Middle frontal gyrus (tissue), 1 donor: ENCODE results near the gene KIDINS220.
A peak's percentile ranks its signal among the peaks of the same experiment; 100 is the strongest.
"Not testable (repeated sequence)": the region's sequence is repeated elsewhere in the genome, so short reads cannot be mapped to it uniquely, and the experiment has no call there.

ENCODE experiments used
- DNase-seq: peaks from one replicate; pipeline ENCODE4 v3.0.0-alpha.2; 2015; ENCODE audit warnings: low spot score; ENCODE audit errors: extremely low spot score

Gene KIDINS220

GRCh38 chr2:8754106-8754776 is 83.2 kb downstream of the KIDINS220 start:
- peak; percentile 86 for DNase-seq

GRCh38 chr2:8753609-8754008 is 83.8 kb downstream of the KIDINS220 start:
- no peak for DNase-seq

GRCh38 chr2:8752385-8752784 is 85.0 kb downstream of the KIDINS220 start:
- no peak for DNase-seq

- no peak for DNase-seq
Measured at GRCh38 chr2:8750221-8750620, 87.2 kb downstream of the KIDINS220 start.

GRCh38 chr2:8743261-8743660 is 94.2 kb downstream of the KIDINS220 start:
- DNase-seq, result no peak

- DNase-seq, result no peak
Measured at GRCh38 chr2:8740136-8740535, 97.3 kb downstream of the KIDINS220 start.

GRCh38 chr2:8737571-8738175 is 99.7 kb downstream of the KIDINS220 start:
- DNase-seq, result no peak

GRCh38 chr2:8732601-8733000 is 104.8 kb downstream of the KIDINS220 start:
- DNase-seq, result no peak

- DNase-seq, result no peak
Measured at GRCh38 chr2:8729939-8730338, 107.5 kb downstream of the KIDINS220 start.

- not testable (repeated sequence) for DNase-seq
Measured at GRCh38 chr2:8729101-8729500, 108.3 kb downstream of the KIDINS220 start.

- no peak for DNase-seq
Measured at GRCh38 chr2:8728305-8729015, 109.0 kb downstream of the KIDINS220 start.

- no peak for DNase-seq
Measured at GRCh38 chr2:8725838-8726237, 111.6 kb downstream of the KIDINS220 start.

GRCh38 chr2:8722986-8723385 is 114.4 kb downstream of the KIDINS220 start:
- no peak for DNase-seq

- DNase-seq, result no peak
Measured at GRCh38 chr2:8721410-8721809, 116.0 kb downstream of the KIDINS220 start.

- DNase-seq, result no peak
Measured at GRCh38 chr2:8720741-8721140, 116.7 kb downstream of the KIDINS220 start.

GRCh38 chr2:8719528-8719927 is 117.9 kb downstream of the KIDINS220 start:
- DNase-seq, result no peak

GRCh38 chr2:8714971-8715370 is 122.4 kb downstream of the KIDINS220 start:
- no peak for DNase-seq

GRCh38 chr2:8714283-8714682 is 123.1 kb downstream of the KIDINS220 start:
- DNase-seq, result no peak

GRCh38 chr2:8710951-8711350 is 126.5 kb downstream of the KIDINS220 start:
- DNase-seq, result no peak

- DNase-seq, result no peak
Measured at GRCh38 chr2:8709611-8710010, 127.8 kb downstream of the KIDINS220 start.

- DNase-seq, result no peak
Measured at GRCh38 chr2:8704906-8705305, 132.5 kb downstream of the KIDINS220 start.

GRCh38 chr2:8701681-8702379 is 135.6 kb downstream of the KIDINS220 start:
- DNase-seq, result no peak
